K562 (cell line): Measurements from ENCODE around the gene TXNRD2. TPM values are rescaled to one million over a fixed set of nuclear protein-coding genes. Genes with fewer than 3 reads are reported as not detected.
A peak's percentile ranks its signal among the peaks of the same experiment; 100 is the strongest.

Experiments used
- ATAC-seq: fragments of 200-7000 bp; cut with Tn5 transposase; 3 replicates; pipeline ENCODE4 v1.9.1; 2020; ENCODE audit warnings: moderate library complexity
- BruUV-seq: library from RNA; stranded (reverse); fragments of 400-500 nt; replicated peaks from 2 replicates; lab custom pipeline; 2021; lab: Mats Ljungman, UMichigan
- CTCF ChIA-PET: fragments of 300-600 bp; formaldehyde crosslinking; extraction: SDS; loops from one replicate; lab custom pipeline; 2021; ENCODE audit warnings: low intra/inter-chr PET ratio; lab: Yijun Ruan, JAX
- POLR2A ChIA-PET: fragments of 300-600, 350-650 bp; sonication (Branson Sonifier 250); formaldehyde crosslinking; extraction: SDS; loops from one replicate; lab custom pipeline; 2021; ENCODE audit warnings: antibody characterized with exemption, inconsistent platforms; lab: Yijun Ruan, JAX
- DNase-seq, 4 experiments: peaks; one replicate each; pipeline versions ENCODE4 v3.0.0 to v3.0.0-alpha.2; 2011 to 2018; ENCODE audit warnings: low spot score in 3 of 4, mixed read lengths in 3 of 4; ENCODE audit errors: extremely low read depth in 1 of 4
- FAIRE-seq: peaks from 2 replicates; lab custom pipeline; 2011; peaks lifted over from hg19 to GRCh38; lab: Jason Lieb, UNC
- H2AFZ ChIP-seq: 2 replicates; pipeline ENCODE4 v1.6.0; 2011; ENCODE audit warnings: low read depth, low read length, control low read depth, inconsistent platforms
- H3K27ac ChIP-seq: fragments of 200-600 bp; 3 replicates; pipeline ENCODE4 v1.8.0; 2011; ENCODE audit warnings: low read depth, mild to moderate bottlenecking, control low read depth, inconsistent platforms, low read length, moderate library complexity, mixed read lengths; ENCODE audit errors: extremely low read depth
- H3K27me3 ChIP-seq, 2 experiments: fragments of 300-600 bp in 1 of 2; 2 replicates in 1 of 2; 3 replicates in 1 of 2; pipeline versions ENCODE4 v1.6.0 to v1.8.0; 2011; ENCODE audit warnings: inconsistent platforms in 2 of 2, low read length in 2 of 2, mild to moderate bottlenecking in 1 of 2, mixed read lengths in 1 of 2, moderate library complexity in 1 of 2; ENCODE audit not compliant: control insufficient read depth in 2 of 2, insufficient read depth in 2 of 2
- H3K36me3 ChIP-seq: fragments of 300-600 bp; 3 replicates; pipeline ENCODE4 v1.8.0; 2011; ENCODE audit warnings: mild to moderate bottlenecking, low read length, inconsistent platforms; ENCODE audit not compliant: control insufficient read depth, insufficient read depth
- H3K4me1 ChIP-seq, 2 experiments: fragments of 200-600 bp in 1 of 2; replicated peaks in 1 of 2; 2 replicates in 1 of 2; 3 replicates in 1 of 2; pipeline versions ENCODE4 v1.5.1 to v1.8.0; 2011; ENCODE audit warnings: inconsistent platforms in 2 of 2, low read length in 2 of 2, mild to moderate bottlenecking in 1 of 2, mixed read lengths in 1 of 2, moderate library complexity in 1 of 2; ENCODE audit not compliant: control insufficient read depth in 2 of 2, insufficient read depth in 2 of 2
- H3K4me2 ChIP-seq: 2 replicates; pipeline ENCODE4 v1.6.1; 2011; ENCODE audit warnings: low read length, control low read depth, inconsistent platforms, mixed read lengths; ENCODE audit not compliant: insufficient read depth
- H3K4me3 ChIP-seq: fragments of 200-600 bp; sonication (generic), shearing (Covaris generic); 2 replicates; pipeline ENCODE4 v1.5.1; 2016; ENCODE audit warnings: control low read depth, inconsistent platforms
- H3K79me2 ChIP-seq: fragments of 200-600 bp; 3 replicates; pipeline ENCODE4 v1.8.0; 2011; ENCODE audit warnings: low read length, inconsistent platforms; ENCODE audit not compliant: control insufficient read depth, insufficient read depth
- H3K9ac ChIP-seq, 2 experiments: 2 replicates each; pipeline versions ENCODE4 v1.6.0 to v1.6.1; 2011; ENCODE audit warnings: low read depth in 2 of 2, low read length in 2 of 2, control low read depth in 1 of 2, inconsistent platforms in 1 of 2, mild to moderate bottlenecking in 1 of 2, mixed read lengths in 1 of 2; ENCODE audit not compliant: insufficient read depth in 1 of 2
- H3K9me1 ChIP-seq: one replicate; pipeline ENCODE4 v1.6.0; 2011; ENCODE audit warnings: inconsistent platforms, mild to moderate bottlenecking, low read length, moderate library complexity; ENCODE audit not compliant: control insufficient read depth, insufficient read depth
- H3K9me3 ChIP-seq: replicated peaks from 2 replicates; pipeline ENCODE4 v1.5.1; 2011; ENCODE audit warnings: low read depth, low read length, inconsistent platforms; ENCODE audit not compliant: control insufficient read depth, insufficient read depth
- H4K20me1 ChIP-seq: replicated peaks from 2 replicates; pipeline ENCODE4 v1.6.1; 2011; ENCODE audit warnings: low read length, inconsistent platforms, mixed read lengths; ENCODE audit not compliant: control insufficient read depth, insufficient read depth
- ARHGAP35 ChIP-seq: fragments of 450-650 bp; IDR thresholded peaks from 2 replicates; pipeline ENCODE4 v1.6.1; 2018; ENCODE audit not compliant: partially characterized antibody
- ATF1 ChIP-seq, 2 experiments: fragments of 450-650 bp in 1 of 2; IDR thresholded peaks; 2 replicates each; pipeline ENCODE4 v1.6.1; 2016; ENCODE audit warnings: missing compliant biosample characterization in 1 of 2, missing genetic modification characterization in 1 of 2
- CAMTA2 ChIP-seq: fragments of 250-450 bp; sonication (Bioruptor Pico); conservative IDR thresholded peaks from 2 replicates; pipeline ENCODE4 v1.5.1; 2022
- LEF1 ChIP-seq: fragments of 450-650 bp; IDR thresholded peaks from 2 replicates; pipeline ENCODE4 v1.6.1; 2016; ENCODE audit warnings: mild to moderate bottlenecking
- NKRF ChIP-seq: fragments of 450-650 bp; IDR thresholded peaks from 2 replicates; pipeline ENCODE4 v1.6.1; 2016; ENCODE audit warnings: borderline replicate concordance
- POLR2A ChIP-seq: fragments of 450-650 bp; conservative IDR thresholded peaks from 2 replicates; pipeline ENCODE4 v1.6.1; 2016
- PRMT5 ChIP-seq: sonication (generic); formaldehyde crosslinking; IDR thresholded peaks from 2 replicates; pipeline ENCODE4 v1.5.0; 2020; ENCODE audit warnings: missing genetic modification reagents
- RBBP5 ChIP-seq: fragments of 200-600 bp; sonication (generic); IDR thresholded peaks from 2 replicates; pipeline ENCODE4 v1.6.1; 2012; ENCODE audit warnings: borderline replicate concordance, mild to moderate bottlenecking, low read length, control low read depth, inconsistent platforms; ENCODE audit not compliant: insufficient read depth, poor library complexity, severe bottlenecking
- RUNX1 ChIP-seq: sonication (generic); IDR thresholded peaks from 2 replicates; pipeline ENCODE4 v1.6.1; 2016; ENCODE audit warnings: antibody characterized with exemption, low read depth
- SLC30A9 ChIP-seq: fragments of 250-450 bp; sonication (Bioruptor Pico); IDR thresholded peaks from 2 replicates; pipeline ENCODE4 v1.8.0; 2022; ENCODE audit warnings: mild to moderate bottlenecking, moderate library complexity
- SMAD1 ChIP-seq: fragments of 150-350 bp; IDR thresholded peaks from 2 replicates; pipeline ENCODE4 v1.6.1; 2014; ENCODE audit warnings: low read length, low read depth; ENCODE audit not compliant: partially characterized antibody
- THAP7 ChIP-seq: fragments of 250-450 bp; sonication (Bioruptor Pico); IDR thresholded peaks from 2 replicates; pipeline ENCODE4 v1.5.0; 2021
- TSC22D4 ChIP-seq: fragments of 450-650 bp; IDR thresholded peaks from 2 replicates; pipeline ENCODE4 v1.6.1; 2016; ENCODE audit warnings: missing genetic modification characterization, missing biosample characterization, control low read depth
- ZC3H8 ChIP-seq: fragments of 450-650 bp; IDR thresholded peaks from 2 replicates; pipeline ENCODE4 v1.6.1; 2017
- ZNF766 ChIP-seq: fragments of 200-800 bp; sonication (Bioruptor generic); conservative IDR thresholded peaks from 2 replicates; pipeline ENCODE4 v1.6.1; 2016; ENCODE audit warnings: missing genetic modification characterization, missing compliant biosample characterization
- ZNF830 ChIP-seq: fragments of 250-450 bp; sonication (Bioruptor Pico); IDR thresholded peaks from 2 replicates; pipeline ENCODE4 v1.5.0; 2021; ENCODE audit warnings: mild to moderate bottlenecking
- WGBS: fragments of 100-300 bp; shearing (Covaris generic); methylation state at CpG from one replicate; pipeline ENCODE4 v1.1.6; 2016; ENCODE audit warnings: low coverage, mixed read lengths; ENCODE audit not compliant: insufficient coverage; ENCODE audit errors: missing lambda C conversion rate; 5-methylcytosine and 5-hydroxymethylcytosine counted together
- in situ Hi-C: fragments of 300-500 bp; cut with MboI; formaldehyde crosslinking; loops from 4 replicates; pipeline ENCODE4 v1.15.0; 2018; ENCODE audit warnings: inconsistent platforms, mixed read lengths
- intact Hi-C: fragments of 100-400 bp; cut with micrococcal nuclease; formaldehyde crosslinking; loops from 2 replicates; pipeline ENCODE4 v1.14.2; 2022
- polyA plus RNA-seq, 8 experiments: library from polyadenylated mRNA; depleted of rRNA in 4 of 8; stranded (reverse) in 5 of 8; unstranded in 3 of 8; fragments of >200 nt; fragmentation: Nextera tagmentation in 2 of 8; fragmentation: Illumina TruSeq in 1 of 8; extraction: Ambion mirVana in 2 of 8; extraction: Trizol in 1 of 8; gene quantifications; 2 replicates each; pipeline versions ENCODE4 v1.2.1 to v1.2.3, GENCODE V29; 2011 to 2014; ENCODE audit warnings: inconsistent platforms in 1 of 8, missing spikeins in 1 of 8
- total RNA-seq, 7 experiments: library from RNA; depleted of rRNA in 6 of 7; stranded (reverse); fragments of >200 nt in 6 of 7; fragmentation: Illumina TruSeq in 2 of 7; extraction: Trizol in 2 of 7; gene quantifications; 2 replicates each; pipeline versions ENCODE4 v1.2.1 to v1.2.3, GENCODE V29; 2011 to 2021; ENCODE audit warnings: low replicate concordance in 1 of 7
- TF ChIP-seq, protein P1 (sequence below): fragments of 250-450 bp; sonication (Bioruptor Pico); IDR thresholded peaks from 2 replicates; pipeline ENCODE4 v1.9.0; 2021; ENCODE audit warnings: mild to moderate bottlenecking, inconsistent platforms

TXNRD2 gene
- total and polyA plus RNA-seq, 9 of the 15 experiments (the other 6 are each of a cell fraction or from before 2014, with no cell fraction given): 3.3 to 80.2 (median 49.4) TPM

GRCh38 chr22:19970031-19970478 lies 28.4 kb upstream of the TXNRD2 start:
- CTCF ChIA-PET: interaction anchor here (0.5 to 4.2 kb wide), 15 partner anchors 42 to 347 kb away, joined by 3 to 109 read pairs (median 5); partner anchors contain the start of genes ARVCF and ZDHHC8
- FAIRE-seq (no peak), ATAC-seq (peak; percentile 1; the same call in 2 of the 3 replicates), DNase-seq (no peak)
- H3K36me3 ChIP-seq: peaks cover 69% of the 10 kb centered on the region; the same call in 2 of the 3 replicates
- peaks cover 49% of the 10 kb centered on the region for H4K20me1 ChIP-seq
- no peaks in the 10 kb centered on the region for H3K27me3 ChIP-seq
- in situ Hi-C loops (loop anchor here (5.0 kb wide), 3 partner anchors 42 to 157 kb away; no protein-coding TSS in a partner anchor), intact Hi-C loops (loop anchor here (1.0 to 10.0 kb wide), 6 partner anchors 43 to 325 kb away; no protein-coding TSS in a partner anchor)
- H3K79me2 ChIP-seq: no peaks in the 10 kb centered on the region
- no peak overlapping the region for H2AFZ ChIP-seq
- no peak overlapping the region for H3K4me2 ChIP-seq
- H3K9me3 ChIP-seq: no peaks in the 10 kb centered on the region
- TSS peak; percentile 40 for BruUV-seq
- POLR2A ChIA-PET: interaction anchor here (0.6 to 13.7 kb wide), 19 partner anchors 10 to 798 kb away, joined by 3 to 115 read pairs (median 4); partner anchors contain the start of genes RANBP1 and TRMT2A
- peak overlapping the region in 1 of 2 experiments; percentile 57; a peak in 2 of 4 replicates for H3K9ac ChIP-seq
- H3K4me3 ChIP-seq: no peak overlapping the region
- H3K27ac ChIP-seq: no peak overlapping the region
- H3K4me1 ChIP-seq: peaks cover 12 to 73% of the 10 kb centered on the region in 2 experiments
- H3K9me1 ChIP-seq: peaks cover 11% of the 10 kb centered on the region
- WGBS: 58% methylated on average over 9 of the region's 9 CpGs
- TF ChIP-seq SLC30A9 (peak; percentile 41; the same call in 1 of the 2 replicates), PRMT5 (peak; percentile 78; the same call in 1 of the 2 replicates), RBBP5 (peak; percentile 7), RUNX1 (peak; percentile 15; the same call in 1 of the 2 replicates), THAP7 (peak; percentile 65; the same call in 1 of the 2 replicates), ZNF766 (CRISPR knock-in tag) (no peak), ZNF830 (peak; percentile 61; the same call in 1 of the 2 replicates), ZC3H8 (no peak), SMAD1 (no peak), ATF1 (CRISPR knock-in tag; IDR thresholded peaks at IDR 0.05) (peak; percentile 25; the same call in 1 of the 2 replicates), ATF1 (tag; IDR thresholded peaks at IDR 0.05) (no peak), TSC22D4 (peak; percentile 76; the same call in 1 of the 2 replicates), CAMTA2 (CRISPR knock-in tag) (0 out of 2 replicates have a peak, but pooled peaks have one; percentile 15), POLR2A (peak; percentile 10; the same call in 1 of the 2 replicates), LEF1 (no peak), NKRF (no peak), ARHGAP35 (peak; percentile 16)
- TF ChIP-seq, protein P1, sequence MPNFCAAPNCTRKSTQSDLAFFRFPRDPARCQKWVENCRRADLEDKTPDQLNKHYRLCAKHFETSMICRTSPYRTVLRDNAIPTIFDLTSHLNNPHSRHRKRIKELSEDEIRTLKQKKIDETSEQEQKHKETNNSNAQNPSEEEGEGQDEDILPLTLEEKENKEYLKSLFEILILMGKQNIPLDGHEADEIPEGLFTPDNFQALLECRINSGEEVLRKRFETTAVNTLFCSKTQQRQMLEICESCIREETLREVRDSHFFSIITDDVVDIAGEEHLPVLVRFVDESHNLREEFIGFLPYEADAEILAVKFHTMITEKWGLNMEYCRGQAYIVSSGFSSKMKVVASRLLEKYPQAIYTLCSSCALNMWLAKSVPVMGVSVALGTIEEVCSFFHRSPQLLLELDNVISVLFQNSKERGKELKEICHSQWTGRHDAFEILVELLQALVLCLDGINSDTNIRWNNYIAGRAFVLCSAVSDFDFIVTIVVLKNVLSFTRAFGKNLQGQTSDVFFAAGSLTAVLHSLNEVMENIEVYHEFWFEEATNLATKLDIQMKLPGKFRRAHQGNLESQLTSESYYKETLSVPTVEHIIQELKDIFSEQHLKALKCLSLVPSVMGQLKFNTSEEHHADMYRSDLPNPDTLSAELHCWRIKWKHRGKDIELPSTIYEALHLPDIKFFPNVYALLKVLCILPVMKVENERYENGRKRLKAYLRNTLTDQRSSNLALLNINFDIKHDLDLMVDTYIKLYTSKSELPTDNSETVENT (CRISPR knock-in tag): peak; percentile 96
